Sigmoid colon (tissue), 7 donors: Measurements from ENCODE around the gene NES. TPM values are rescaled to one million over a fixed set of nuclear protein-coding genes. Genes with fewer than 3 reads are reported as not detected.

Experiments used
- DNase-seq: peaks from one replicate; pipeline ENCODE4 v3.0.0-alpha.2; 2019
- H3K27ac ChIP-seq, 4 donors: fragments of 200-600 bp; sonication (generic); one replicate each; pipeline ENCODE4 v1.5.1; 2016 to 2019; ENCODE audit warnings: mild to moderate bottlenecking in 1 of 4
- H3K27me3 ChIP-seq, 3 donors: fragments of 200-600 bp; sonication (generic); one replicate each; pipeline ENCODE4 v1.5.1; 2019; ENCODE audit warnings: mild to moderate bottlenecking in 1 of 3
- H3K36me3 ChIP-seq, 4 donors: fragments of 200-600 bp; sonication (generic); one replicate each; pipeline ENCODE4 v1.5.1; 2016 to 2019
- H3K4me1 ChIP-seq, 4 donors: fragments of 200-600 bp; sonication (generic); one replicate each; pipeline ENCODE4 v1.5.1; 2017 to 2019
- H3K4me3 ChIP-seq, 4 donors: fragments of 200-600 bp; sonication (generic); one replicate each; pipeline ENCODE4 v1.5.1; 2017 to 2019; ENCODE audit warnings: mild to moderate bottlenecking in 2 of 4, moderate library complexity in 1 of 4
- H3K9me3 ChIP-seq, 4 donors: fragments of 200-600 bp in 3 of 4; sonication (generic) in 3 of 4; one replicate each; pipeline versions ENCODE4 v1.5.1 to v1.6.1; 2013 to 2019
- CTCF ChIP-seq, 4 experiments: fragments of 450-650 bp in 3 of 4; fragments of 200-600 bp in 1 of 4; IDR thresholded peaks; one replicate each; pipeline ENCODE4 v1.5.1; 2016 to 2019; ENCODE audit warnings: antibody characterized with exemption in 4 of 4, mild to moderate bottlenecking in 3 of 4, moderate library complexity in 2 of 4
- EP300 ChIP-seq, 4 donors: sonication (generic); formaldehyde crosslinking; IDR thresholded peaks; one replicate each; pipeline ENCODE4 v1.6.1; 2017; ENCODE audit warnings: antibody characterized with exemption in 4 of 4
- POLR2A ChIP-seq, 2 donors: fragments of 450-650 bp; IDR thresholded peaks; one replicate each; pipeline ENCODE4 v1.6.1; 2016; ENCODE audit warnings: antibody characterized with exemption in 2 of 2, mild to moderate bottlenecking in 2 of 2, moderate library complexity in 2 of 2
- POLR2AphosphoS5 ChIP-seq, 4 donors: sonication (generic); formaldehyde crosslinking; IDR thresholded peaks; one replicate each; pipeline ENCODE4 v1.6.1; 2017; ENCODE audit warnings: antibody characterized with exemption in 4 of 4
- WGBS, 2 donors: extraction: QIAGEN DNeasy Blood & Tissue Kit; methylation state at CpG; one replicate each; pipeline ENCODE4 v1.1.7; 2013; 5-methylcytosine and 5-hydroxymethylcytosine counted together
- intact Hi-C: fragments of 100-400 bp; cut with DNase I; formaldehyde crosslinking; loops from one replicate; pipeline ENCODE4 v1.15.1; 2023
- polyA plus RNA-seq, 3 donors: library from polyadenylated mRNA; stranded (reverse); fragments of 200-250 nt; gene quantifications; one replicate each; pipeline ENCODE4 v1.2.3, GENCODE V29; 2013
- total RNA-seq, 4 donors: library from RNA; depleted of rRNA; stranded (reverse); fragments of >200 nt; gene quantifications; one replicate each; pipeline ENCODE4 v1.1.0, GENCODE V29; 2016
- donor health status: healthy with polysubstance abuse.
- donor health status: Bipolar disorder and iron deficiency.
- donor health status: healthy.

The NES gene
- total and polyA plus RNA-seq, 7 donors = 0.60 to 21.0 (median 7.1) TPM

GRCh38 chr1:156706657-156707416, 29.6 kb upstream of the NES start:
- intact Hi-C loops = loop anchor here (2.0 to 10.0 kb wide), 2 partner anchors 20 to 188 kb away; partner anchors contain the start of gene PEAR1
- Histone ChIP-seq H3K36me3 (no peaks in the 10 kb centered on the region), H3K4me3 (peak overlapping the region; percentile 34 to 55 (median 44)), H3K4me1 (peaks cover 0 to 74% (median 72%) of the 10 kb centered on the region in 4 donors), H3K9me3 (no peaks in the 10 kb centered on the region), H3K27me3 (no peaks in the 10 kb centered on the region), H3K27ac (peak overlapping the region; percentile 81 to 87 (median 84))
- peak in 1 of 4 donors; percentile 61 for TF ChIP-seq POLR2AphosphoS5 (IDR thresholded peaks at IDR 0.05)
- no peak for TF ChIP-seq EP300 (IDR thresholded peaks at IDR 0.05)
- DNase-seq = peak; percentile 91
- WGBS, 2 donors = 7% methylated on average over 29 of the region's 29 CpGs

- peak; percentile 88 for DNase-seq
- Histone ChIP-seq H3K27me3 (peaks cover 0 to 6% (median 0%) of the 10 kb centered on the region in 3 donors), H3K27ac (peak overlapping the region; percentile 81 to 87 (median 84)), H3K4me3 (peak overlapping the region; percentile 34 to 55 (median 44)), H3K4me1 (peaks cover 0 to 66% (median 65%) of the 10 kb centered on the region in 4 donors), H3K36me3 (no peaks in the 10 kb centered on the region), H3K9me3 (no peaks in the 10 kb centered on the region)
- intact Hi-C loops = loop anchor here (2.0 to 10.0 kb wide), 3 partner anchors 17 to 189 kb away; partner anchors contain the start of gene PEAR1
- TF ChIP-seq POLR2A (IDR thresholded peaks at IDR 0.05) (no peak), CTCF (IDR thresholded peaks at IDR 0.05) (peak; percentile 66 to 86 (median 74)), POLR2AphosphoS5 (IDR thresholded peaks at IDR 0.05) (peak in 2 of 4 donors; percentile 26 to 27), EP300 (IDR thresholded peaks at IDR 0.05) (no peak)
- WGBS, 2 donors = 0 to 2% methylated on average over 45 of the region's 45 CpGs
These were observed 28.9 kb upstream of the NES start for GRCh38 chr1:156705918-156706656.

- H3K4me1 ChIP-seq = peaks cover 0 to 60% (median 59%) of the 10 kb centered on the region in 4 donors
- TF ChIP-seq POLR2A (IDR thresholded peaks at IDR 0.05) = no peak
- TF ChIP-seq CTCF (IDR thresholded peaks at IDR 0.05) = no peak
- no peak for TF ChIP-seq EP300 (IDR thresholded peaks at IDR 0.05)
- TF ChIP-seq POLR2AphosphoS5 (IDR thresholded peaks at IDR 0.05) = no peak
- H3K27me3 ChIP-seq = peaks cover 0 to 9% (median 0%) of the 10 kb centered on the region in 3 donors
- peak within 1 kb of the TSS; percentile 81 to 87 (median 84) for H3K27ac ChIP-seq
- WGBS, 2 donors = 1 to 2% methylated on average over 42 of the region's 42 CpGs
- intact Hi-C loops = loop anchor here (2.0 to 10.0 kb wide), 2 partner anchors 17 to 189 kb away; partner anchors contain the start of gene PEAR1
- peak within 1 kb of the TSS; percentile 34 to 55 (median 44) for H3K4me3 ChIP-seq
- peak; percentile 80 for DNase-seq
- H3K36me3 ChIP-seq = no peaks in the 10 kb centered on the region
- H3K9me3 ChIP-seq = no peaks in the 10 kb centered on the region
These were observed 28.2 kb upstream of the NES start, which contains the start of gene CRABP2 for GRCh38 chr1:156705321-156705917. CRABP2 (minus strand) TSS chr1:156705583; CDS start chr1:156705446, 137 bp downstream.

GRCh38 chr1:156704930-156705320, 27.7 kb upstream of the NES start:
- no peaks in the 10 kb centered on the region for H3K36me3 ChIP-seq
- peaks cover 0 to 55% (median 54%) of the 10 kb centered on the region in 4 donors for H3K4me1 ChIP-seq
- peaks cover 0 to 9% (median 0%) of the 10 kb centered on the region in 3 donors for H3K27me3 ChIP-seq
- H3K4me3 ChIP-seq = peak overlapping the region; percentile 34 to 55 (median 44)
- WGBS, 2 donors = 2 to 4% methylated on average over 29 of the region's 29 CpGs
- DNase-seq = peak; percentile 91
- TF ChIP-seq POLR2A (IDR thresholded peaks at IDR 0.05) = no peak
- TF ChIP-seq POLR2AphosphoS5 (IDR thresholded peaks at IDR 0.05) = peak in 1 of 4 donors; percentile 59
- no peak for TF ChIP-seq CTCF (IDR thresholded peaks at IDR 0.05)
- TF ChIP-seq EP300 (IDR thresholded peaks at IDR 0.05) = no peak
- H3K9me3 ChIP-seq = no peaks in the 10 kb centered on the region
- H3K27ac ChIP-seq = peak overlapping the region; percentile 81 to 87 (median 84)
- intact Hi-C loops = loop anchor here (2.0 to 10.0 kb wide), 2 partner anchors 16 to 190 kb away; partner anchors contain the start of gene PEAR1
